NK-92 (cell line): ENCODE measurements around the gene DYRK1B.

Experiments
- DNase-seq: peaks from one replicate; lab custom pipeline; 2025; ENCODE audit not compliant: unreplicated experiment; lab: John Stamatoyannopoulos, UW

DYRK1B gene

GRCh38 chr19:39832341-39833083 is 1.4 kb downstream of the DYRK1B start:
- DNase-seq: no peak

DNA sequence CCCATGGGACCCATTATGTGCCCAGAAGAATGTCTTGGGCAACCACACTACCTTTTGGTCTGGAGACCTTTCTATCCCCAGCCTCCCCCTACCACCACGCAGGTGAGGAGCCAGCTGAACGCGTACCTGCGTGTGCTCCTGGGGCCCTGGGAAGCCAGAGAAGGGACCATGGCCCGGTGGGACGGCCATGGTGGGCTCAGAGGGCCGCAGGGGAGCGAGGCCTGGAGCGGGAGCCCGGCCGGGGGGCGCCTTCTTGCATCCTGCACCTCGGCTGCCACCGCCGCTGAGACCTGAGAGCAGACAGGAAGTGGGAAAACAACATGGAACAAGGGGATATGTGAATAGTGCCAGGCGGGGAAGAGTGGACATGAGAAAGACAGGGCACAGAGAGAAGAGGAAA is 2.3 kb downstream of the DYRK1B start:
- DNase-seq: no peak

DNA sequence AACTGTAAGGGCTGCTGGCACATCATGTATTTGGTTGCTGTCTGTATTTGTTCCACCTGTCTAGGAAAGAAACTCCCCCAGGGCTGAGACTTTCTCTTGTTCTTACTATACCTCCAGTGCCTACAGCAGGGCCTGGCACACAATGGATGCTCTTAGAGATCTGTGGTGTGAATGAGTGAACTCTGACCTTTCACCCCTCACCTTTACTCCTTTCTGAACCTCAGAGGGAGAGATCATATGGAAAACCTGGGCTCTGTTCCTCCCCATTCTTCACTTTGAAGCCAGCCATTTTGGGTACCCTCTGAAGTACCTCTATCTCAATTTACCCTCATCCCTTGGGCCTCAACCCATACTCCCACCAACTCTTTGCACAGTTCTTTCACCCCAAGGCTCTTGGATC is 3.1 kb downstream of the DYRK1B start:
- DNase-seq: no peak

- DNase-seq: no peak
Measured at GRCh38 chr19:39830406-39830805, 3.6 kb downstream of the DYRK1B start.

- DNase-seq: no peak
Measured at GRCh38 chr19:39829702-39830275, 4.2 kb downstream of the DYRK1B start.

- DNase-seq: no peak
Measured at GRCh38 chr19:39828654-39829032, 5.3 kb downstream of the DYRK1B start.

- no peak for DNase-seq
Measured at GRCh38 chr19:39828015-39828653, 5.8 kb downstream of the DYRK1B start.

DNA sequence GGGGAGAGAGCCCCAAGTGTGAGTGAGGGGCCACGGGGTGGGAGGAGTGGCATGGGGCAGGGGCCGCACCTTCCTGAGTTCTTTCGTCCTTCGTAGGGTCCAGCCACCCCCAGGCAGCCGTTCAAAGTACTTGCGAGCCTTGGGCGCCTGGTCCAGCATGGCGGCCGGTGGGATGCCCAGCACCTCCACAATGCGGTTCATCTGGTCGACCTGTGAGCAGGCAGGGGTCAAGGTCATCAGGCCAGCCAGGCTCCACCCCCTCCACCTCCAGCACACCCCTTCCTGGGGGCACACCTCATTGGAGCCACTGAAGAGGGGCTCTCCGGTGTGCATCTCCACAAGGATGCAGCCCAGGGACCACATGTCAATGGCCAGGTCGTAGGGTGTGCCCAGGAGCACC is 6.7 kb downstream of the DYRK1B start:
- DNase-seq: no peak

DNA sequence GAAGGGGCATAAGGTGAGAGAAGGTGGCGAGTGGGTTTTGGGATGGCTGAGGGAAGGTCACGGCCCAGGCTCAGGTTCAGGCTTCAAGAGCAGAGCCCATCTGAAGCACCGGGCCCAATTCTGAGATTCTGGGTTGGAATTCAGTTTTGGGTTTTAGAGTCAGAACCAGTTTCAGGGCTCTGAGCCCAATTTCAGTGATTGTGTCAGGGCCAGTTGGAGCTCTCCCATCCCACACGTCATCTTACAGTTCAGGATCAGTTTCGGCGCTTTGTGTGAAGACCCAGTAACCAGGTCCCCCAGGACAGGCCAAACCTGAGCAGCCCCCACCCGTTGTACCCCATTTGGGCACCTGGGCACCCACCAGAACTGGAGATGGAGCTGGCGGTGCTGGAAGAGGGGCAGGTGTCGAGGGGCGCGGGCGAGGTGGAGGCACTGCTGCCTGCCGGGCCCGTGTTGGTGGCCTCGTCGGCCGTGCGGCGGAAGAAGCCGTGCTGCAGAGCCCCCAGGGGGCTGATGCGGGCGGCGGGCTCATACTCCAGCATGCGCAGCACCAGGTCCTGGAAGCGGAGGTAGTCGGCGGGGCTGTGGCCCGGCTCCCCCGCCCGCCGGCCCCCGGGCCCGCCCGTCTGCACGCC is 7.5 kb downstream of the DYRK1B start:
- DNase-seq: no peak

DNA sequence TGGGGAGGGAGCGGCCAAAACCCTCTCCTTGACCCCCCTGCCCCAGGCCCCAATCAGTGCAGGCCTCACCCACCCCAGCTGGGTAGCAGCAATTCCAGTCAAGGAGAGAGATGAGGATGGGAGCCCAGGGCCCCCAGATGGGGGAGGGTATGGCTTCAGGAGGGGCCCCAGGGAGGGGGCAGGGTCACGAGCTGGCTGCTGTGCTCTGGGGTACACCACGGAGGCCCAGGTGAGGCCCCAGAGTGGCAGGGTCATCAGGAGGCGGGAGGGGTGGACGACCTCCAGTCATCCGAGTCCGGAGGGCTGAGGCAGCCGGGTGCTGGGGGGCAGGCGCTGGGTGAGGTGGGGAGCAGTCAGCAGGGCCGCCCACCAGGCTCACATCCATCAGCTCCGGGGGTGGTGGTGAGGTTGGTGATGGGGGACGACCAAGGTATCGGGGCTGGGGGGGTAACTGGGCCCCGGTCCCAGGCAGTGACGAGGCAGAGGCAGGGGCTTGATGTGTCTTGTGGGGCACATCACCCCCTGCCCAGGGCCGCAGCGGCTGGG is 8.4 kb downstream of the DYRK1B start:
- DNase-seq: no peak

- no peak for DNase-seq
Measured at GRCh38 chr19:39825093-39825463, 8.9 kb downstream of the DYRK1B start.

GRCh38 chr19:39824143-39825092 is 9.5 kb downstream of the DYRK1B start:
- DNase-seq: no peak

GRCh38 chr19:39823686-39824085 is 10.3 kb downstream of the DYRK1B start:
- DNase-seq: no peak

DNA sequence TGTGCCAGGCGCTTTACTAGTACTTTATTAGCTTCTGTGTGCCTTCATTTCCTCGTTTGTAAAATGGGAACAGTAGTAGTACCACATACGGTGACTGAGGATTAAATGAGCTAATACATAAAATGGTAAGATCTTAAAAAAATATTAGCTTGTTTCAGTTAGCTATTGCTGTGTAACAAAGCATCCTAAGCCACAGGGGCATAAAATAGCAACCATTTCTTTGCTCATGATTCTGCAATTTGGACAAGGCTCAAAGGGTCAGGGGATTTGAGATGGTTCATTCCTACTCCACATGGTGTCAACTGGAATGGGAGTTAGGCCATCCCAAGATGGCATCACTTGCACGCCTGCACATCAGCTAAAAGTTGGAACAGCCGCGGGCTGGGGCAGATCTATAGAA is 13.3 kb downstream of the DYRK1B start:
- DNase-seq: no peak

DNA sequence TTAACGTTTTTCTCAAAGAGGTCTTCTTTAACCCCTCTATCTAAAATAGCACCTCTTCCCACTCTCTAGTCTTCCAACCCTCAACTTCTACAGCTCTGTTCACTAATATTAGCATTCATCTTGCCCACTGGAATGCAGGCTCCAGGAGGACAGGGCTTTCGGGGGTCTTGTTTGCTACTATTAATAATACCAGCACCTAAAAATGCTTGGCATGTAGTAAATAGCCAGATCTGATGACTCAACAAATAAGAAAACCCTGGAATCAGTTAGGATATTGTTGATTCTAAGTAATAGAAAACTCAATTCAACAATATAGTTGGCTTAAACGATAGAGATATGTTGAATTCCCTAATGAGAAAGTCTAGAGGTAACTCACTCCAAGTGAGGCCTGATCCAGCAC is 14.2 kb downstream of the DYRK1B start:
- no peak for DNase-seq

- DNase-seq: no peak
Measured at GRCh38 chr19:39818626-39819097, 15.3 kb downstream of the DYRK1B start.

DNA sequence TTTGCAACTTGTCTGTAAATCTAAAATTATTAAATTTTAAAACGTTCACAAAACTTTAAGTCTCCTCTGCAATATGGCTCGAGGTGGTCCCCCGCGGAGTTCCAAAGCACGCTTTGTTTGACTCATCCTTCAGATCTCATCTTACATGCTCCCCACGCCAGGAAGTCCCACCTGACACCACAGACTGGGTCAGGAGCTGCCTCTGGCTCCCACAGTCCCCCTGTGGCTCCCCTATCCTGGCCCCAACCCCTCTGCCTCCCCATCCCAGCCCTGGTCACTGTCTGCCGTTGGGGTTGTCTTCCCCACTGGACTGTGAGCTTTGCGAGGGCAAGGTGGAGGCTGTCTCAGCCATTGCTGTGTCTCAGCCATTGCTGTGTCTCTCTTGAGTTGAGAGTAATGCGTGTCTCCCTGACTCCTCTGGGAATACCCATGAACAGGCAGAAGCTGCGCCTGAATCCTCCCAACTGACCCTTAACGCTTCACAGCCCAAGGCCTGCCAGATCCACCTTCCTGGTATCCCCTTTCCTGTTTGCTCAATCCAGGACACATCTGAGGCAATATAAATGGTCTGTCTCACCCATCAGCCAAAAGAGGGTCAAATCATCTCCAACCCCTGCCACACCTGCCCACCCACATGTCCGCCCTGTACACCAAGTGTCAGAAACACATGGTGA is 15.9 kb downstream of the DYRK1B start:
- DNase-seq: no peak

GRCh38 chr19:39816287-39817048 is 17.5 kb downstream of the DYRK1B start:
- no peak for DNase-seq

DNA sequence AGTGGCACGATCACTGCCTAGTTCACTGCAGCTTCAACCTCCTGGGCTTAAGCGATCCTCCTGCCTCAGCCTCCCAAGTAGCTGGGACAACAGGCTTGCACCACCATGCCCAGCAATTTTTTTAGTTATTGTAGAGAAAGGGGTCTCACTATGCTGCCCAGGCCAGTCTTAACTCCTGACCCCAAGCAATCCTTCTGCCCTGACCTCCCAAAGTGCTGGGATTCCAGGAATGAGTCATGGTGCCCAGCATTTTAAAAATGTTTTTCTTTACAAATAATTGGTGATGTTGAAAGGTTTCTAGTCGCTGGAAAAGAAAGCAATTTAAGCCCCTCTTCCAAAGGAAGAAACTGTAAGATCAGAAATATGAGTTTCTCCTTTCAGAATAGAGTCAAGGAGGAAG is 19.4 kb downstream of the DYRK1B start:
- DNase-seq: no peak
